K562 (cell line): ENCODE results near the gene RTBDN. TPM values are rescaled to one million over a fixed set of nuclear protein-coding genes. Genes with fewer than 3 reads are reported as not detected.

Experiments used
- ARHGAP35 ChIP-seq: fragments of 450-650 bp; IDR thresholded peaks from 2 replicates; pipeline ENCODE4 v1.6.1; 2018; ENCODE audit not compliant: partially characterized antibody
- BHLHE40 ChIP-seq: IDR thresholded peaks from 2 replicates; pipeline ENCODE4 v1.6.1; 2011; ENCODE audit warnings: low read length, improper control_type of control experiment
- CBX2 ChIP-seq: fragments of 200-600 bp; sonication (generic); IDR thresholded peaks from one replicate; pipeline ENCODE4 v1.6.1; 2012; ENCODE audit warnings: mild to moderate bottlenecking, low read length, inconsistent platforms; ENCODE audit not compliant: insufficient read depth, poor library complexity, severe bottlenecking
- FOXA3 ChIP-seq, 2 experiments: fragments of 450-650 bp in 1 of 2; sonication (generic) in 1 of 2; formaldehyde crosslinking; IDR thresholded peaks in 1 of 2; conservative IDR thresholded peaks in 1 of 2; 2 replicates each; pipeline versions ENCODE4 v1.4.0 to v1.8.0; 2020 to 2022; ENCODE audit warnings: mild to moderate bottlenecking in 2 of 2, missing genetic modification reagents in 1 of 2
- HIVEP1 ChIP-seq: fragments of 250-450 bp; sonication (Bioruptor Pico); IDR thresholded peaks from 2 replicates; pipeline ENCODE4 v1.4.0; 2020; ENCODE audit warnings: mild to moderate bottlenecking
- HMGXB4 ChIP-seq: sonication (generic); formaldehyde crosslinking; IDR thresholded peaks from 2 replicates; pipeline ENCODE4 v1.8.1; 2023; ENCODE audit warnings: mild to moderate bottlenecking, missing genetic modification reagents
- MCM3 ChIP-seq: fragments of 450-650 bp; IDR thresholded peaks from 2 replicates; pipeline ENCODE4 v1.6.1; 2016
- MXI1 ChIP-seq: IDR thresholded peaks from 2 replicates; pipeline ENCODE4 v1.6.1; 2011; ENCODE audit warnings: low read depth, mild to moderate bottlenecking, improper control_type of control experiment, low read length
- MYNN ChIP-seq, 2 experiments: sonication (generic); formaldehyde crosslinking in 1 of 2; IDR thresholded peaks; 2 replicates each; pipeline versions ENCODE4 v1.5.0 to v1.6.1; 2016 to 2020; ENCODE audit warnings: antibody characterized with exemption in 1 of 2, missing genetic modification reagents in 1 of 2
- NCOR1 ChIP-seq: fragments of 450-650 bp; IDR thresholded peaks from 2 replicates; pipeline ENCODE4 v1.6.1; 2016; ENCODE audit warnings: mild to moderate bottlenecking, moderate library complexity
- PHF20 ChIP-seq: fragments of 450-650 bp; IDR thresholded peaks from 2 replicates; pipeline ENCODE4 v1.6.1; 2018; ENCODE audit not compliant: partially characterized antibody
- POLR2B ChIP-seq: fragments of 450-650 bp; IDR thresholded peaks from 2 replicates; pipeline ENCODE4 v1.6.1; 2018; ENCODE audit warnings: low read depth; ENCODE audit not compliant: partially characterized antibody
- PRDM10 ChIP-seq: fragments of 450-650 bp; IDR thresholded peaks from 2 replicates; pipeline ENCODE4 v1.6.1; 2018; ENCODE audit not compliant: partially characterized antibody
- PTRF ChIP-seq: fragments of 450-650 bp; IDR thresholded peaks from 2 replicates; pipeline ENCODE4 v1.6.1; 2016; ENCODE audit warnings: mild to moderate bottlenecking, missing genetic modification characterization, missing compliant biosample characterization
- RBFOX2 ChIP-seq: fragments of 200-400 bp; formaldehyde crosslinking; IDR thresholded peaks from 2 replicates; pipeline ENCODE4 v1.6.1; 2017; ENCODE audit warnings: low read depth, mild to moderate bottlenecking, low read length, moderate library complexity
- SAFB2 ChIP-seq: fragments of 200-400 bp; formaldehyde crosslinking; IDR thresholded peaks from 2 replicates; pipeline ENCODE4 v1.6.1; 2018; ENCODE audit warnings: borderline replicate concordance, low read length, low read depth, moderate library complexity; ENCODE audit not compliant: severe bottlenecking
- SREBF2 ChIP-seq: sonication (generic); formaldehyde crosslinking; IDR thresholded peaks from 2 replicates; pipeline ENCODE4 v1.4.0; 2020; ENCODE audit warnings: mild to moderate bottlenecking, missing genetic modification reagents
- SUPT5H ChIP-seq: fragments of 450-650 bp; IDR thresholded peaks from 2 replicates; pipeline ENCODE4 v1.6.1; 2016
- TAF9B ChIP-seq: fragments of 450-650 bp; IDR thresholded peaks from 2 replicates; pipeline ENCODE4 v1.6.1; 2018; ENCODE audit warnings: mild to moderate bottlenecking; ENCODE audit not compliant: partially characterized antibody
- ZFX ChIP-seq: sonication (generic); formaldehyde crosslinking; IDR thresholded peaks from 2 replicates; pipeline ENCODE4 v1.8.0; 2022; ENCODE audit warnings: mild to moderate bottlenecking, missing genetic modification reagents, moderate library complexity
- ZNF174 ChIP-seq: fragments of 250-450 bp; sonication (Bioruptor Pico); IDR thresholded peaks from 2 replicates; pipeline ENCODE4 v1.4.0; 2020; ENCODE audit warnings: mild to moderate bottlenecking
- ZNF780A ChIP-seq: fragments of 250-450 bp; sonication (Bioruptor Pico); IDR thresholded peaks from 2 replicates; pipeline ENCODE4 v1.5.0; 2021; ENCODE audit warnings: mild to moderate bottlenecking
- polyA plus RNA-seq, 8 experiments: library from polyadenylated mRNA; depleted of rRNA in 4 of 8; stranded (reverse) in 5 of 8; unstranded in 3 of 8; fragments of >200 nt; fragmentation: Nextera tagmentation in 2 of 8; fragmentation: Illumina TruSeq in 1 of 8; extraction: Ambion mirVana in 2 of 8; extraction: Trizol in 1 of 8; gene quantifications; 2 replicates each; pipeline versions ENCODE4 v1.2.1 to v1.2.3, GENCODE V29; 2011 to 2014; ENCODE audit warnings: inconsistent platforms in 1 of 8, missing spikeins in 1 of 8
- total RNA-seq, 7 experiments: library from RNA; depleted of rRNA in 6 of 7; stranded (reverse); fragments of >200 nt in 6 of 7; fragmentation: Illumina TruSeq in 2 of 7; extraction: Trizol in 2 of 7; gene quantifications; 2 replicates each; pipeline versions ENCODE4 v1.2.1 to v1.2.3, GENCODE V29; 2011 to 2021; ENCODE audit warnings: low replicate concordance in 1 of 7
- TF ChIP-seq, protein P1 (sequence below): fragments of 450-650 bp; IDR thresholded peaks from 2 replicates; pipeline ENCODE4 v1.6.1; 2016; ENCODE audit warnings: mild to moderate bottlenecking

RTBDN gene
- total and polyA plus RNA-seq, 9 of the 15 experiments (the other 6 are each of a cell fraction or from before 2014, with no cell fraction given), result 0.20 to 2.3 (median 0.72) TPM; not detected in 1

DNA sequence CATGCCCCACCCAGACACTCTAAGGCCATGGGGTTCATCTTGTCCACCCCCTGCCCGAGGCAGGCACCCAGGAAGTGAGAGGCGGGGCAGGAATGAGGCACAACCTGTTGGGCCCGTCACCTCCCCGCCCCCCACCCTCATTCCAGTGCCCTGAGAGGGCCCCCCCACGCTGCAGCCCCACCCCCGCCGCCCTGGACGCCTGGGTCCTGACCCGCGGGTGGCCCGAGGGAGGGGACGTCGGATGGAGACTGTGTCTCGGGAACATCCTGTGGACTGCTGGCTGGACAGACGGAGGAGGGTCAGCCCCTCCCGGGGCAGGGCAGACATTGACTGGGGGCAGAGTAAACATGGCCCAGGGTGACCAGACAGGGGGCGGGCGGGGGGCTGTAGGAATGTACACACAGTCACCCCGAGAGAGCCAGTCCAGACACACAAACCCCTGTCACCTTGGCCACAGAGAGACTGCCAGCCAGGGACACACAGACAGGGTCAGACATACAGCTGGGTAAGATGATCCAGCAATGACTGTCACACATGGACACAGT lies 50.5 kb downstream of the RTBDN start (continued):
- TF ChIP-seq MYNN (IDR thresholded peaks at IDR 0.05) (0 out of 2 replicates have a peak, but pooled peaks have one; percentile 25), MYNN (CRISPR knock-in tag; IDR thresholded peaks at IDR 0.05) (no peak), ZFX (peak; percentile 40; the same call in 1 of the 2 replicates), BHLHE40 (no peak), PRDM10 (no peak), HIVEP1 (CRISPR knock-in tag) (no peak), CBX2 (no peak), SREBF2 (CRISPR knock-in tag) (0 out of 2 replicates have a peak, but pooled peaks have one; percentile 37), SAFB2 (no peak), MXI1 (no peak), PHF20 (no peak), SUPT5H (no peak), PTRF (tag) (no peak), TAF9B (no peak), HMGXB4 (CRISPR knock-in tag) (no peak), ZNF174 (CRISPR knock-in tag) (no peak), ARHGAP35 (no peak), ZNF780A (CRISPR knock-in tag) (no peak), RBFOX2 (peak; percentile 46), FOXA3 (CRISPR knock-in tag; conservative IDR thresholded peaks at IDR 0.05 in 1 of 2, IDR thresholded peaks at IDR 0.05 in 1 of 2) (no peak), MCM3 (no peak), POLR2B (no peak), NCOR1 (peak; percentile 51)
- TF ChIP-seq, protein P1, sequence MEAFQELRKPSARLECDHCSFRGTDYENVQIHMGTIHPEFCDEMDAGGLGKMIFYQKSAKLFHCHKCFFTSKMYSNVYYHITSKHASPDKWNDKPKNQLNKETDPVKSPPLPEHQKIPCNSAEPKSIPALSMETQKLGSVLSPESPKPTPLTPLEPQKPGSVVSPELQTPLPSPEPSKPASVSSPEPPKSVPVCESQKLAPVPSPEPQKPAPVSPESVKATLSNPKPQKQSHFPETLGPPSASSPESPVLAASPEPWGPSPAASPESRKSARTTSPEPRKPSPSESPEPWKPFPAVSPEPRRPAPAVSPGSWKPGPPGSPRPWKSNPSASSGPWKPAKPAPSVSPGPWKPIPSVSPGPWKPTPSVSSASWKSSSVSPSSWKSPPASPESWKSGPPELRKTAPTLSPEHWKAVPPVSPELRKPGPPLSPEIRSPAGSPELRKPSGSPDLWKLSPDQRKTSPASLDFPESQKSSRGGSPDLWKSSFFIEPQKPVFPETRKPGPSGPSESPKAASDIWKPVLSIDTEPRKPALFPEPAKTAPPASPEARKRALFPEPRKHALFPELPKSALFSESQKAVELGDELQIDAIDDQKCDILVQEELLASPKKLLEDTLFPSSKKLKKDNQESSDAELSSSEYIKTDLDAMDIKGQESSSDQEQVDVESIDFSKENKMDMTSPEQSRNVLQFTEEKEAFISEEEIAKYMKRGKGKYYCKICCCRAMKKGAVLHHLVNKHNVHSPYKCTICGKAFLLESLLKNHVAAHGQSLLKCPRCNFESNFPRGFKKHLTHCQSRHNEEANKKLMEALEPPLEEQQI, result no peak
